ENCODE results near the gene STX18.

GRCh38 chr4:4526401-4526800 is 15.4 kb downstream of the STX18 start:
- TF ChIP-seq GATA2 (IDR thresholded peaks at IDR 0.05; ENCODE audit: low read depth, low read length), result no peak
- no peak for TF ChIP-seq GATA3 (IDR thresholded peaks at IDR 0.05; ENCODE audit: low read depth, low read length)

Measured in SH-SY5Y (cell line).